GM12865 (cell line): Measurements from ENCODE around the gene GARIN5B.

Experiments used
- DNase-seq: peaks from one replicate; pipeline ENCODE4 v3.0.0; 2010; ENCODE audit warnings: low read depth
- H3K4me3 ChIP-seq: 2 replicates; pipeline ENCODE4 v1.5.1; 2011; ENCODE audit warnings: mild to moderate bottlenecking, low read depth, low read length, control low read depth
- CTCF ChIP-seq: IDR thresholded peaks from 2 replicates; pipeline ENCODE4 v1.5.1; 2011; ENCODE audit warnings: low read length, control low read depth, low read depth, inconsistent platforms; ENCODE audit not compliant: insufficient read depth; ENCODE audit errors: missing control alignments

Gene GARIN5B

DNA sequence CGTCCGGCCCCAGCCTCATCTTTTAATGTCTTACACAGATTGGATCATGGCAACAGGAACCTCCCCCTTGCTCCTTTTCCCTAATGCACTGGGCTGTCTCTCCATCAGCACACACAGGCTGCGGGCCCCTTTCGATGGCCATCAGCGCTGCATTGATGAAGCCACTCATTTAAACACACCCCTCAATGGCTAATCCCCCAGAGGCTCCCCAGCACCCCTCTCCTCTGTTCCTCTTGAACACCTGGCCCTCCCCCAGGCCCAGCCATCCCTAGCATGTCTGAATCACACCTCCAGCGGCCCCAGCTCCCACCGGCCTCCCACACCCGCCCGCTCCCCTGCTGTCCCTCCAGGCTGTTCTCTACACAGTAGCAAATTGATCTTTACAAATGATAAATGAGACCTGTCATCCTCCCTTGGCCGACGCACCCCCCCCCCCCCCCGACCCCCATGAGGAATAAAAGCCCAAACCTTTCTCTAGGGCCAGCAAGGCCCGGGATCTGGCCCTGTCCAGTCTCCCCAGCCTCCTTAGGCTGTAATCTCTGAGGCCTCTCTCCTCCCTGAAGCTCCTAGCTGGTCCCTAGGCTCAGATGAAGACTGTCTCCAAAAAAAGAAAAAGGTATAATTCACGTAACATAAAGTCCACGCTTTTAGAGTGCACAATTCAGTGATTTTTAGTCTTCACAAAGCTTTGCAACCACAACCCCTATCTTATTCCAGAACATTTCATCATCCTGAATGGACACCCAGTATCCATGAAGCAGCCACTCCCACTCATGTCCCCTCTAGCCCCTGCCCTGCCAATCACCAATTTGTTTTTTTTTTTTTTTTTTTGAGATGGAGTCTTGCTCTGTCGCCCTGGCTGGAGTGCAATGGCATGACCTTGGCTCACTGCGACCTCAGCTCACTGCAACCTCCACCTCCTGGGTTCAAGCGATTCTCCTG, 30.0 kb upstream of the GARIN5B start:
- no peak for TF ChIP-seq CTCF
- H3K4me3 ChIP-seq, result no peak overlapping the region
- no peak for DNase-seq

- no peak for DNase-seq
- no peak for TF ChIP-seq CTCF
- H3K4me3 ChIP-seq, result no peak overlapping the region
These were observed 28.9 kb upstream of the GARIN5B start for GRCh38 chr19:55391702-55392615.

- no peak overlapping the region for H3K4me3 ChIP-seq
- TF ChIP-seq CTCF, result no peak
- no peak for DNase-seq
These were observed 28.2 kb upstream of the GARIN5B start for GRCh38 chr19:55391191-55391670.

- DNase-seq, result no peak
- no peak overlapping the region for H3K4me3 ChIP-seq
- no peak for TF ChIP-seq CTCF
These were observed 27.4 kb upstream of the GARIN5B start for GRCh38 chr19:55390461-55390880.

DNA sequence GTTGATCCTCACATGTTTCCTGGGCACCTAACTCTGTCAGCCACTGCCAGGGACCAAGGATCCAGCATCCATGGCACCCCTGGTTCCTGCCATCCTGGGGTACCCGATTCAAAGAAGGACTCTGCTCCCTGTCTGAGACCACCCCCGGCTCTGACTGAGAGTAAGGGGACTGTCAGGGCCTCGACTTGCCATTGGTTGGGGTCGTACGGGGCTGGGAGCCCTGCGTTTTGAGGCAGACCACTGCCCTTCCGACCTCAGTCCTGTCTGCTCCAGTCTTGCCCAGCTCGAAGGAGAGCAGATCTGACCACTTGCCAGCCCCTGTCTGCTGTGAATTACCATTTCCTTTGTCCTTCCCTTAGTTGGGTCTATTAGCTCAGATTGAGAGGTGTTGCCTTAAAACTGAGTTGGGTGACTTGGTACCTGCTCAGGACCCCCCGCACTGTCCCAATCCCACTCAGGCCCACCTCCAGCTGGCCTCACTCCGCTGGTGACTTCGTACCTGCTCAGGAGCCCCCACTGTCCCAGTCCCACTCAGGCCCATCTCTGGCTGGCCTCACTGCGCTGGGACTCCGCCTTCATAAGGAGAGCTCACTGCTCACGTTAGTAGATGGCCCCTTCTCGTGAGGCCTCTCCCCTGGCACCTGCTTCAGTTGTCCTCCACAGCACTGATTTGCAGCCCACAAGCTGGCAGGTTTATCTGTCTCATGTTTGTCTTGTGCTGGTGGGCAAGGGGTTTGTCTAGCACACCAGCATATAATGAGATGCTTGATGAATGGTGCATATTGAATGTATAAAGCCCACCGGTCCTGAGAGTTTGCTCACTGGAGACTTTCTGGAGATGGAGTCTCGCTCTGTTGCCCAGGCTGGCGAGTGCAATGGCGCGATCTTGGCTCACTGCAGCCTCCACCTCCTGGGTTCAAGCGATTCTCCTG, 26.6 kb upstream of the GARIN5B start:
- DNase-seq, result no peak
- no peak for TF ChIP-seq CTCF
- H3K4me3 ChIP-seq, result no peak overlapping the region
